GM21367 (cell line): Measurements from ENCODE around the gene TPPP2.

ENCODE experiments used
- ATAC-seq: cut with Tn5 transposase; IDR thresholded peaks from one replicate; pipeline ENCODE4 v1.9.1; 2021; ENCODE audit not compliant: unreplicated experiment

The TPPP2 gene

DNA sequence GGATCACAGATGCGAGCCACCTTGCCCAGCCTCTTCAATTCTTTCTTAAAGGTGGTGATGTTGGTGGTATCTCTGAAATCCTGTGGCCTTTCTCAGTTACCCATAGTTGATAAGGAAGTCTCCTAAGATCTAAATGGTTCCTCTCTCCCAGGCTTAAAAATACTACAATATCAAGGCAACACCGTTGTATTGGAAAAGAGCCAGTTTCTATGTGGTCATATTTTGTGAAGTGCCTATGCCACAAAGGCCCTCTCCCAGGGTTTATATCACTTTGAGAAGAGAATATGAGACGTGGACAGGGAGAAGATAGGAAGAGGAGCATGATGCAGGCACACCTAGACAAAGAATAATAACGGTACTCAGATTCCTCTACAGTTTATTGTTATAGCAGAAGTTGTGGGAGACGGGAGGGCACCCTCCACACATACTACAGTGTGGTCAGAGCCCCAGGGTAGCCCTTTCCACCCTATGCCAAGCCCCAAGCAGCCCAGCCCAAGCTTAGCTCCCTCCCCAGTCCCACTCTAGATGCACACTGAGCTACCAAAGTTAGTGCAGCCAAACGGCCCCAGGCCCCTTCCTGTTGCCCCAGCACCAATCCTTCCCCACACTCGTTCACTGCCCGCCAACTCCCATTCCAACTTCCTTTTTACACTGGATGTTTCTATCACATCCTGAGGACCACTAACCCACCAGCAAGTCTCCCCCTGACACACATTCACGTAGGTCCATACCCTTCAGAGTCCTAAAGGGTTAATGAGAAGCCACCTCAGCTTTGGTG, 13.4 kb upstream of the TPPP2 start:
- no peak for ATAC-seq

- ATAC-seq = no peak
Observed at GRCh38 chr14:21017528-21018245, 12.3 kb upstream of the TPPP2 start.

DNA sequence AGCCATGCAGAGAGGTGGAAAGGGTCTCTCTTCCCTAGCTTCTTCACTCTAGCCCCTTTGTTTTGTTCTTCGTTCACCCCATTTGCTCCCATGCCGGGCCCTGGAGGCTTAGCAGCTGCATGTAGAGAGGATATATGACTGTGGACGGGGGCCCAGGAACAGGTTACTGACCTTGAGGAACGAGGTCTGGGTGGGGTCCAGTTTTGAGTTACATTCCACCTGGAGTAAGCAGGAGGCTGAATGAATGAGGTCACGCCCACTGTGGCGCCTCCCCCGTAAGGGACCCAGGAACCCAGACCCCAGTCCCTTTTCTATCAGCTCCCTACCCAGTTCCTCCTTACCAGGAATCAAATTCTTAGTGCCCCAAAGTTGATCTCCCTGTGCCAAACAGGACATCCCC, 11.7 kb upstream of the TPPP2 start:
- ATAC-seq = no peak

DNA sequence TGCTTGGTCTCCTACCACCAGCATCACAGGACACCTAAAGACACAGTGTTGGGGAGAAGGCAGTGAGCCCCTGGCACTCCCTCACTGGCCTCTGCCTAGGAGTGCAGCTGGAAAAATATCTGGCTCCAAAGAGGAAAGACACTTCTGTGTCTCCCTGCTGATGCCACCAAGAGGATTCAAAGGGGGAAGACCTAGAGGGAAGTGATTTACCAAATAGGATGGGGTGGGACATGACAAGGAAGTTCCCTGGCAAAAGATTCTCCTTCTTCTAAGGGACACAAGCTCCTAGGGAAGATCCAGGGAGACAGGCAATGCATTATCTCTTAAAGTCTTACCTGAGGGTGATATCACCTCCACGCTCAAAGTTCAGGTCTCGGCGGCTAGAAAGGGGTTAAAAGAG, 11.2 kb upstream of the TPPP2 start:
- ATAC-seq = no peak

DNA sequence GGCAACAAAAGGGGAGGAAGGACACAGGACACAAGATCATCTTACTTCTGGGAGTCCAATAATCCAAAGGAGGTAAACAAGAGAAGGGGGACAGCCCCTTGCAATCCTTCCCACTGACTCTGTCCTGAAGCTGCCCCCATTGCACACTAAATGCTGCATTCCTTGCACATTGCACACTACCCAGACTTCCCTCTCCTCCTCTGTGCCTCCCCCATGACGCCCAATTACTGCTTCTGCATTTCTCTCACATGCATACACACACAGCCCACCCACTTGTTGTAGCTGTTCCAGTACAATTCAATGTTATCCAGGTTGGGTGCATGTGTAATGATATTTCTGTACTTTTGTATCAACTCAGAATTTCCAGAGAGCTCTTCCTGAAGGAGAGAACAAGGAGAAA, 10.7 kb upstream of the TPPP2 start:
- ATAC-seq = no peak

GRCh38 chr14:21020977-21021545, 9.0 kb upstream of the TPPP2 start:
- no peak for ATAC-seq

DNA sequence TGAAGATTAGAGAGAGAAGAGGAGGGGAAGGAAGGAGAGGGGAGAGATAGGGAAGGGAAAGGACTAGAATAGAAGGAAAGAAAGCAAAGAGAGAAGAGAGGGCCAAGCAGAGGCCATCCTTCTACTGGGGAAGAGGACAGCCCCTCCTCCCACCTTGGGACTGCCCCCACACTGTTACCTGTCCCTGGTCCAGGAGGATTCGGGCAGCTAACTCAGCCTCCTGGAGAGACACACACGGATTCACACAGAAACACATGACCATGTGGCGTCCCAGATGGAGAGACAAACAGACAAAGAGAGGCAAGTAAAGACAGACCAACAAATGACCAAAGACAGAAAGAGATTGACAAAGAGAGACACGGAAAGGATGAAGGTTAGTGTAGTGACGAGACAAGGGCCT, 7.3 kb upstream of the TPPP2 start:
- ATAC-seq = no peak

- ATAC-seq = no peak
Observed at GRCh38 chr14:21023174-21023573, 6.8 kb upstream of the TPPP2 start.

- no peak for ATAC-seq
Observed at GRCh38 chr14:21023817-21024584, 6.0 kb upstream of the TPPP2 start.

DNA sequence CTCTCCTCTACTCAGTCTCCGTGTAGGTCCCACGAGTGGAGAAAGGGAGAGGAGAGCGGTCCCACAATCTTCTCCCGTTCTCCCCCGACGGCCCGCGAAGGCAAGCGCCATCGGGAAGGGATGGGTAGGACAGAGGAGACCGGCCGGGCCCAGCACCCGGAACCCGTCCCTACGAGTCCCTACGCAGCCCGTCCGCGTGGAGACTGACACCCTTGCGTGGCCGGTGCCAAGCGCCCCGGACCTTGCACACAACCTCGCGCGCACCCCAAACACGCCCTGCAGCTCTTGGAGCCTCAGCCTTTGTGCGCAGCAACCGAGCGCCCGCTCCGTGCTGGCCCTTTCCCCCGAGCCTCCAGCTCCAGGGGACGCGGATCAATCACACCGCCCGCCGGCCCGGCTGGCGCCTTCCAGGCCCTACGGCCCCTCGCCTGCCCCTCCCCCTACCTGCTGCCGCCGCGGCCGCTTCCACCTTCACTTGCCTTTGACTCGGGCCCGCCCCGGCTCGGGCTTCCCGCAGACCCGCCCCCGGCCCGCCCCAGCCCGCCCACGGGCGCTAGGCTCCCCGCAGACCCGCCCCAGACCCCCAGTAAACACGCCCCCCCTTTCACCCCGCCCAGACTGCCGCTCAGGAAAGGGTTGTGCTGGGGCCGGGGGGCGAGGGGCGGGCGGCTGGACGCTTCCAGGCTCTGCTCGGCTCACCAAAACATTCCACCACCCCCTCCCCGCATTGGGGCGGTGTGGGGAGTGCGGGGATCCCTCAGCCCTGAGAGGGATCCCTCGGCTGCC, 5.2 kb upstream of the TPPP2 start, which contains the start of gene NDRG2:
Gene NDRG2, minus strand, starts transcription at position 477 of the 786 bp plus-strand sequence. CDS start 1,746 bp downstream, outside the sequence.
- no peak for ATAC-seq

GRCh38 chr14:21025371-21026273, 4.4 kb upstream of the TPPP2 start:
- no peak for ATAC-seq

GRCh38 chr14:21026274-21026987, 3.6 kb upstream of the TPPP2 start:
- no peak for ATAC-seq

GRCh38 chr14:21026988-21027315, 3.1 kb upstream of the TPPP2 start:
- ATAC-seq = no peak

DNA sequence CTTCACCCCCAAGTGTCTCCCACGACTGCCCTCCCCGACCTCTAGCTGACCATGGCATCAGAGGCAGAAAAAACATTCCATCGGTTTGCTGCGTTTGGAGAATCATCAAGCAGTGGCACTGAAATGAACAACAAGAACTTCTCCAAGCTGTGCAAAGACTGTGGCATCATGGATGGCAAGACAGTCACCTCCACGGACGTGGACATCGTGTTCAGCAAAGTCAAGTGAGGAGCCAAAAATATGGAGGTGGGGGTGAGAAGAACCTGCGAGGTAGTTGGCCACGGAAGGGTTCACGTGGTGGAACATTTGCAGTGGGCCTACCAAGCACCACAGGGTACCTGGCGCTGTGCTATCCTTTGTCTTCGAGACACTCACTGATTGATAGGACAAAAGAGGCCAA, 514 bp downstream of the TPPP2 start:
- no peak for ATAC-seq

DNA sequence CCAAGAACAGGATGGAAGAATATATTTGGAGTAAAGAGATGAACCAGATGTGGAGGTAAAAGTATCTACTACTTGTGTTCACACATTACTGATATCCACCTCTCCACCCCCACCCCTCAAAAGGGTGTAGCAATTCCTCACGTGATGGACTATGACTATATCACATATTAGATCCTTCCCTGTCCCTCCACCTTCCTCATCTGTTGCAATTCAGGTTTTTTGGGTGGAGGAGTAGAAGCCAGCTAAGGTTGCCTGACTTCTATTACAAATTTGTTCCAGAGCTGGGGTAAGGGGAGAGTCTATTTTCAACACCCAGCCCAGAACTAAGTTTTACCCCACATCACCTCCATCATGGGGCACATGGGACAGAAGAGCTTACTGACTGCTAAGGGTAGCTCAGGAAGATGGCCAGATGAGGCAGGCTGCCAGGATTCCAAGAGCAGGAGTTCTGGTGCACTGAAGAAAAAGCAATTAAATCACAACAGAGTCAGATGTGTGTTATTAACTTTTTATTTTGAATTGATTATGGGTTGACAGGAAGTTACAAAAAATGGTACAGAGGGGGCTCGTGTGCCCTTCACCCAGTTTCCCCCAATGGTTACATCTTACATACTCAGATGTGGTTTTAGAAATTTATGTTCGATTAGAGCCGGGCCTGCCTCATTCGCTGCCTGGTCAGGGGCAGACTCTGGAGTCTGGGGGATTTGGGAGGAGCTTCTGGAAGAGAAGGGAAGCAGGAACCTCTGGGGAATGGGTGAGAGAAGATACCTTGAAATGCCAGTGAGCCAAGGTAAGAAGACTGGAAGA, 2.5 kb downstream of the TPPP2 start:
- no peak for ATAC-seq

- no peak for ATAC-seq
Observed at GRCh38 chr14:21033133-21033698, 3.2 kb downstream of the TPPP2 start.

- ATAC-seq = no peak
Observed at GRCh38 chr14:21034707-21035106, 4.7 kb downstream of the TPPP2 start, which contains the start of gene RNASE13. TSS of gene RNASE13 (minus strand) at chr14:21034807. CDS start at chr14:21034288, 519 bp downstream.

GRCh38 chr14:21036751-21037150, 6.7 kb downstream of the TPPP2 start:
- ATAC-seq = no peak
